Measurements from ENCODE around the gene PRRC1.
"Not testable (repeated sequence)": the region's sequence is repeated elsewhere in the genome, so short reads cannot be mapped to it uniquely, and the experiment has no call there.

PRRC1 gene

DNA sequence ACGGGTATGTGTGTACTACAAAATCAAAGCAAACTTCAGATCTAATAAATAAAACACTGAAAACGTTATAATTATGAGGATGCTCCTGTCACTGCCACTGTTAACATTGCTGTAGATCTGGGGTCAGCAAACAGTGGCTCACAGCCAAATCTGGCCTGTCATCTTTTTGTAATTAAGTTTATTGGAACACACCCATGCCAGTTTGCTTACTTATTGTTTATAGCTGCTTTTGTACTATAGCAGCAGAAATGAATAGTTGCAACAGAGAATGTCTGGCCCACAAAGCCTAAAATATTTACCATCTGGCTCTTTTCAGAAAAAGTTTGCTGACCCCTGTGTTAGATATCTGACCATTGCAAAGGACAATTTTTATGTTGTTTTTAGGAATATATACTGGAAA is 32.1 kb downstream of the PRRC1 start:
- DNase-seq, result no peak

DNA sequence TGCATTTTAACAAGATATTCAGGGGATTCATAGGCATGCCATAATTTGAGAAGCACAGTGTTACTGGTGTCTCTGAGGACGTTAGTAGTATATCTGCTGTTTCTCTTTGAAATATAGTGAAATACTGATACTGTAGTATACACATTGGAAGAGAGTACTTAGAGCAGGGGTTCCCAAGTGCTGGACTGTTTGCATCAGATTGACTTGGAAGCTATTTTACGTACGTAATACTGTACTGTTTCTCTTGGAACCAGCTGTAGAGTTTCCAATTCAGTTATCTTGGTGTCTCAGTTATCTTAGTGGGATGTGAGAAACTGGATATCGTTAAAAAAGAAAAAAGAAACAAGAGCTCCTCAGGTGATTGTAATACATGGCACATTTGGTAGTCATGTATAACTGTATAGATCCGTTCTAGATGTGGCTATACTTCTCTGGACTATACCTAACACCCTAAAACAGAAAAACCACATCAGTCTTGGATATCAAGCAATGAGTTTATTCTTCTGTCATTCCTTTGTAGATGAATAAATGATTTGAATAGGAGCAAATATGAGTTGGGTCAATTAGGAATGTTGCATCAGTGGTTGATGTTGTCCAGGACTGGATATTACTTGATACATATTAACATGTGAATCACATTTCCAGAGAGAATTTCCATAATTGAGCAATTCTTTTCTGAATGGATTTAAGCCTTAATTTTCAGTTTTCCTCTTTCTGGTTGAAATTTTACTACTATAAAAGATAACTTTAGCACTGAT is 33.4 kb downstream of the PRRC1 start:
- DNase-seq, result no peak

DNA sequence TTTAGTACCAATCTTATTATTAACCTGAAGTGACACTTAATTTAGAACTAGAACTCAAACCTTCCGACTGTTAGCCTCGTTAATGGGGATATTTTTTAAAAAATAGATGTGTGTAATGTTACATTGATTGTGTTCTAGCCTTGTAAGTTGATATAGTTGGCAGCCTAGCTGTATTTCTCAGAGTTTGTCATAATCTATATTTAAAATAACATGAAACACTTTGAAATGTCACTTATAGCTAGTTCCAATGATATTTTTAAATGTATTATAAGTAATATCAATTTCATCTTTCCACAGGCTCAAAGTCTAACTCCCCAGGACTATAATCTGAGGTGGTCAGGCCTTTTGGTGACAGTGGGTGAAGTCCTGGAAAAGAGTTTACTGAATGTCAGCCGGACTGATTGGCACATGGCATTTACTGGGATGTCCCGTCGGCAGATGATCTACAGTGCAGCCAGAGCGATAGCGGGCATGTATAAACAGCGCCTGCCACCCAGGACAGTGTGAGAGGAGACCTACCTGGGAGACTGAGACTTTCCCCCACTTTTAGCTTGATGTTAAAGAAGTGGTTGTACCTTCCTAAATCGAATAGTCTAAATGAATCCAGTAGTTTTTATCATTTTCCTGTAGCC is 34.1 kb downstream of the PRRC1 start:
- no peak for DNase-seq

DNA sequence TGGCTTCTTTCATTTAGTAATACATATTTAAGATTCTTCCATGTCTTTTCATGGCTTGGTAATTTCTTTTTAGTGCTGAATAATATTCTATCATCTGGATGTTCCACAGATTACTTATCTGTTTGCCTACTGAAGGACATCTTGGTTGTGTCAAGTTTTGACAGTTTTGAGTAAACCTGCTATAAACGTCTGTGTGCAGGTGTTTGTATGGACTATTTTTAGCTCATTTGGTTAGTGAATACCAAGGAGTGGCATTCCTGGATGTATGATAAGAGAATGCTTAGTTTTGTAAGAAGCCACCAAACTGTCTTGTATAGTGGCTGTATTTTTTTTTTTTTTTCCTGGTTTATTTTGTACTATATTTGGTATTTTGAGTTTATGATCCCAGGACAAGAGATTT is 38.4 kb downstream of the PRRC1 start:
- no peak for DNase-seq

DNA sequence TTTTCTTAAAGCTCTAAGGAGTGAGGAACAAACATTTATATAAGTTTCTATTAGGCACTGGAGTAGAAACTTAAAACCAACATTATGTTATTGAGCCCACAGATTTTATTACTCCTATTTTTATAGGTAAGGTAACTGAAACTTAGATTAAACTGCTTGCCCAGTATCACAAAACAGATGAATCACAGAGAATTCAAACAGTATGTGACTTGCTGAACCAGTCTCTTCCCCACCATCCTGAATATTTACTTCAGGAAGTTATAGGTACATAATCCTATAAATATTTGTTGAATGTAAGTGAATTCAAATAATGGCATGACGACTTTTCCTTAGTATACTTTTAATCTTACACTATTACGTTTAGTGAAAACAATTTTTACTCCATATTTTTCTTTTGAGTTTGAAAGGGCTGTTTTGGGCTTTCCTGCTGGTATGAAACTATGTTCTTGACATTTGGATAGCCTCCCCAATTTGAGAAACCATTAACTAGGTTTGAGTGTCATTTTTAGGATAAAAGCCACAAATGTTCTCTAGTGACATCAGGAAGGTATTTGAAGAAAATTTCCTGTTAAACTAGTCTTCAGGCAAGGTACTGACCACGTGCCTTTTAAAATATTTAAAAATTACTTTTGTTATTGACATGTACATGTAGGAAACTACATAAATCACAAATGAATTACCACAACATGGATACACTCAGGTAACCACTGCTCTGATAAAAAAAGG is 39.3 kb downstream of the PRRC1 start:
- DNase-seq, result no peak

DNA sequence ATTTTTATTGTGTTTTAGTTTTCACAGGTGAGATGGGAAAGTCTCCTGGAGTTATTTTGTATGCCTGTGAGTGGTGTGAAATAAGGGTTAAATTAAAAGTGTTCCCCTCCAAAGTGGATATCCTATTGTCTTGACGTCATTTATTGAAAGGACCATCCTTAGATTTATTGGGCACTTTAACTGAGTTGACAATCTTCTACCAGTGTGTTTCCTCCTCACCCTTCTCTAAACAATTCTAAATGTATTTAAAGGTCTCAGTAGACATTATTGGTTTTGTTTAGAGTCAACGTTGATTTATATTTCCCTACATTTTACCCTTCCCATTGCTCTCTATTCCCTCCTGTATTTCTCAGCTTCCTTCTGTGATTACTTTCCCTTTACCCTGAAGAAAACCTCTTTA is 40.8 kb downstream of the PRRC1 start:
- no peak for DNase-seq

DNA sequence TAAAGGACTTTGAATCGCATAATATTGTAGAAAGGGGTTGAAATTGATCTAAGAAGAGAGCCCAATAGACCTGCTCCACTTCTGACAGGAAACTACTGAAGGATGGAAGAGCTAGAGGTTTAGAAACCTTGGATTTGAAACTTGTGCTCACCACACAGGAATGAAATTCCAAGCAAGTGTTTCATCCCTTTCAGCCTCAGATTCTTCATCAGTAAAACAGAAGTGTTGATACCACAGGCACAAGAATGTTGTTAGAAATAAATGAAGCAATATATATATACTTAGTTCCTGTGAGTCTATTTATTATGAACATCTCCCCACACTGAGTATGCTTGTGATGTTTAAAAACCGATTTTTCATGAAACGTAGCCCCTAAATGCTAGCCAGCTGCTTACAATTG is 43.8 kb downstream of the PRRC1 start:
- DNase-seq, result no peak

DNA sequence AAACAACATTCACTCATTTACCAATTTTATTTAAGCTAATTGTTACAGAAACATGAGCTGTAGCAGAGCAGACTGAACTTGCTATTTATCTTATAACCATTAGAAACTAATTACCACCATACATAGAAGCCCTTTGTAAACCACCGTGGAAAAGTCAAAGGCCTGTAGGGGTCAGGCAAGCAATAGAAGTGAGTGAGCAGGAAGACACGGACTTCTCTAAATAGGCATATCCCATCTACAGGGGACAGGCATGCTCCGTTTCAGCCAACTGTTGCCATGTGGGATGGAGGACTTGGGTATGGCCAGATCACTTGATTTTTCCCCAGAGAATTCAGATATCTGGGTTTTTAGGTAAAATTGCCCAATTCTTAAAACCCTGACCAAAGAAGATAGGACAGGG is 44.8 kb downstream of the PRRC1 start:
- DNase-seq, result no peak

DNA sequence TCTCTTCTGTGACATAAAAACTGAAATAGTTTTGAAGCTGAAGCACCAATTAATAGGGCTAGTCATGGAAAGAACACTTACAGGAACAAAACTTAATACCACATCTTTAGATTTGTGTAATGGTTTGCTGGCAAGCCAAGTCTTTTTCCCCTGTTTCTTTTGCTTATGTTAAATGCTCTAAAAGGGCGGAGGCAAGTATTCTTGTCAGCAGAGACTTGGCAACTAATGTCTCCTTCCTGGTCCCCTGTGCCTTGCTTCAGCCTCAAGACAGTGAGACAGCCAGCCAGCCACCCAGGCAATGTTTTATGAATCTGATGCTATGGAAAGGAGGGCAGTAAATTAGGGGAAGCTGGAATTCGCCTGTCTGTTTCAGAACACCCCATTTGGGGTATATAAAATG is 45.7 kb downstream of the PRRC1 start:
- no peak for DNase-seq

DNA sequence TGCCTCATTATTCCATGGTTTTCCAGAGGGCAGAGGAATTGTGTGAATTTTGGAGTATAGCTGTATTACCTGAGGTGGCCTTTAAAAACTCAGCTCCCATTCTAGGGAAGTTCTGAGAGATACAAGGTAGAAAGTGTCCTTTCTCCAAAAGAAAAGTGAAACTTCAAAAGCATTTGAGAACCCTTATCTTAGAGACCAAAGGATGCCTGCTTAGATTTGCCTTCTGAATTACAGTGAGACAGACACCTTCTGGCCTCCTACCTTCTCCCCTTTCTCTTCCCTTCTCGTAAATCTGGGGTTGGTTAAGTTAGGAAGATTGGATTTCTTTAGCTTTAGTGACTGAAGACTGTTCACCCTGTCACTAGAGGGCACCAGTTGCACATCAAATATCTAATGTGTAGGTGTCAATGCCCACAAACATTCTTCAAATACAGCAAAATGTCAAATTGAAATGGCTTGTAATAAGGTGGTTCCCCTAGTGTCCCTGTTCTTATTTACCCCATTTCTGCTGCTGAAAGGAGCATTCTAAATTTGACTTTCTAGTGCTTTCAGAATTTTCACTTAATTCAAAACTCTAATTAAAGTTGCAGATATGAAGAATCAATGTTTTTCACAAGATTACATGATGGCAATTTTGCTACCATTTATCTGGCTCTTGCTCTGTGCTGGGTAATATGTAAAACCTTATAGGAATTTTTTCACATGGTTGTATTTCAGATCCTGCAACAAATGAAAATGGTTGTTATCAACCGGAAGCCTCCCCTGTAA is 46.7 kb downstream of the PRRC1 start:
- DNase-seq, result peak; percentile 39 to 64

DNA sequence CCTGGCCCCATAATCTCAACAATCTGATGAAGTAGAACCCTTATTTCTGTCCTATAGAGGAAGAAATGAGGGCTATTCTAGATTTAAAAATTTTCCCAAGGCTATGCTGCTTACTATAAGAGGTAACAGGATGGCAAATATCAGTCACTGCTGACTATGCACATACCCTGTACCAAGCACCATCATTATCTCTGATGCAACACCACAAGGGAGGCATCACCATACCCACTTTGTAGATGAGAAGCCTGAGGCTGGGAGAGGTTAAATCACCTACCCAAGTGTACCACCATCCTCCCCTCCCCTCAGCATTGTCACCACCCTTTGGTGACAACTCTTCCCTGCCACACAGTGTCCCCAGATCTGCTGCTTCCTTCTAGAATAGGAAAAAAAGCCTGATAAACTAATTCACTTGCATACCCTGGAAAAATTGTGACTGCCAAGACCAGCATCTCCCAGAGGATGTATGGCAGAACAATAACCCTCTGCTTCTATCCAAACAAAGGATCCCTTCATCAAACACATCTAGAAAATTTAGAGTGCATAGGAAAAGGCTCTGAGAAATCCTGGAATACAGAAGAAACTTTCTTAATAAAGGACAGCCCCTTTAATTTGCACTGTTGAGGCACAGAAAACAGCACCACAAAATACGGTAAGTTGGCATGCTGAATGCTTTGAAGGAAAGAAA is 48.3 kb downstream of the PRRC1 start:
- no peak for DNase-seq

DNA sequence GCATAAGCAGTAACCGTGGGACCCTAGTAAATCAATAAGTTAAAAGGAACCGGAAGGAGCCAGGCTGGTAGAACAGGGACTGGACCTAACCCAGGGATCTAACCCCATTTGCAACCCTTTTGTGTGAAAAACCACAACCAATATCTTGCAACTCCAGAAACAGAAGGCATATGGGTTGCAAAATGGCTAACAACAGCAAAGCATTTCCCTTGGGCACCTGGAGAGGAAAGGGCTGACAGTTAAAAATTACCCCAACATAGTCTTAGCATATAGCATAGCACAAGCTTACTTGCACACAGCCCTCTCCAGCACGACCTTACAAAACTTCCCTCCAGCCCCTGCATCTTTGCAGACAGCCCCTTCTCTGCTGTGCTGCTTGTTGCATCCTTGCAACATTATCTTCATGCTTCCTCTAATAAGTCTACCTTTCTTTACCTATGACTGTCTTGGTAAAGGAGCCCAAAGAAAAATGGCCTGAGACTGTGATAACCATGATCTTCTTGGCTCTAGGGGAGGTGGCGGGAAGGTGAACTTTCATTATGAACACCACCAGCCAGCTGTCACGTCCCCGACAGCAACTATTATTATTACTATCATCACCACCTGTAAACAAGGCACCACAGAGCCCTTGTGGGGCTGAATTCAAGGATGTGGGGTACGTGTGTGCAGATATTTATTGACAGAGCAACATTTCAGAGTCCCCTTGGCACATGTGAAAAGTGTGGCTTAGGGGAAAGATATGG is 49.8 kb downstream of the PRRC1 start:
- no peak for DNase-seq

DNA sequence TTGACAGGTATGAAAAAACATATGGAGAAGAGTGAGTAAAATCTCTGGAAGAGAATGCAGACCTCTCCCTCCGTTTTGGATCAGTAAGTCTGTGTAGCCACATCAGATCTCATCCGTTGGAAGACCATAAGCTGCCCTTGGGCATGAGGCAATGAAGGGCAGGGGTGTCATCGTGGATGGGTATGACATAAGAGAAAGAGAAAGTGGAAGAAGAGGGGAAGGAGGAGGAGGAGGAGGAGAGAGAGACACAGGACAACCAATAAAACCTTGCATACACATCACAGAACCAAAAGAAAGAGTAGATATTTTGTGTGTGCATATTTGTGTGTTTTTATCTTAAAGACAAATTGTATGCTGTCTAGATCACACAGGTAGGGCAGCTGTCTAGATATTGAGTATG is 50.7 kb downstream of the PRRC1 start:
- no peak for DNase-seq

DNA sequence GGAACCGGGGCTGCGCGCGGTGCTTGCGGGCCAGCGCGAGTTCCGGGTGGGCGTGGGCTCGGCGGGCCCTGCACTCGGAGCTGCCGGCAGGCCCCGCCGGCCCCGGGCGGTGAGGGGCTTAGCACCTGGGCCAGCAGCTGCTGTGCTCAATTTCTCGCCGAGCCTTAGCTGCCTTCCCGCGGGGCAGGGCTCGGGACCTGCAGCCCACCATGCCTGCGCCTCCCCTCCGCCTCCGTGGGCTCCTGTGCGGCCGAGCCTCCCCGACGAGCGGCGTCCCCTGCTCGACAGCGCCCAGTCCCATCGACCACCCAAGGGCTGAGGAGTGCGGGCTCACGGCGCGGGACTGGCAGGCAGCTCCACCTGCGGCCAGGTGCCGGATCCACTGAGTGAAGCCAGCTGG is 52.0 kb downstream of the PRRC1 start:
- not testable (repeated sequence) for DNase-seq

DNA sequence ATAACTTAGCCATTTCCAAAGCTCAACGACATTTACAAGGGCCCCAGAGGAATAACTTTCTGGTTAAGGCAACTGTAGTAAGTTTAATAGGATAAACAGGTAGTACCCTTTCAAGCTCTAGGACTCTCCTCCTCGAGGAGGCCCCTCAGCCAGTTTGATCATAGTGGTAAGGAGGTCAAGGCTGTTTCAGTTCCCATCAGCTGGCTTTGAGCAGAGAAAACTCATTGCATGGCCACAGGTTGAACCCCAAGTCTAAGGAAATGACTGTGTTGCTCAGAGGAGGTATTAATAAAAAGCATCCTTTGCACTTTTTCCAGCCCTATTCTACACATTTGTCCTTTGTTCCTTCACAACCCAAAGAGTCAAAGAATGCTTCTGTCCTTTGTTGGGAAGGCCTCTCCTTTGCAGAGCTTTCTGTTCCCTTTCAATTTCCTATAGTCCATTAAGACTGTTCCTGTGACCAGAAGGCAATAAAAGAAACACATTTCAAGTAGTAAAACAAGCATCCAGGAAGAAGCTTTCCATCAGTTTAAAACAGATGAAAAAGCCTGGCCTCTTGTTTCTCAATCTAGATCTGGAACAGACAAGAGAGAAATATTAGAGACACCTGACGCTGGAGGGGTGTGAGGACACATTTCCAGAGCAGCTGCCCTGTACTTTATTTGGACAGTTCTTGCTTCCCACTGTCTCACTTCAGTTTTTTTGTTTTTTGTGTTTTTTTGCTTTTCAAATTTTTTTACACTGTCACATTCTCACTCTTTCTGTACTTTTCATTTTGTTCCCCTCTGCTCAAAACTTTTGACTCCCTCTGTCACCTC is 54.1 kb downstream of the PRRC1 start:
- no peak for DNase-seq

DNA sequence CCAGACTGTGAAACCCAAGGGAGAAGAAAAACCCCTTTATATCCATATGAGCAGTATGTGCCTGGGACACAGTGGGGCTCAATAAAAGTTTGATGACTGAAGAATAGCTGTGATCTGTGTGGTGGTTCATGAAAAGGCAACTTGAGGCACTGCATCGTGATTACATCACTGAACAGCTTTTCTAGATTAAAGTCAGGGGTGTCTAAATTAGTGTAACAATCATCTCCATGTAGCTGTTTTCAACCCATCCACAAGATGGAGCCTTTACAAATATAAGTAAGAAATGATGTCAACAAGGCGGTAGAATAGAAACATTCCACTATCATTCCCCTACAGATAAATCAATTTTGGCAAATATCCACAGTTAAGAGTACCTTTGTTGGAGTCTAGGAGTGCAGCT is 55.5 kb downstream of the PRRC1 start:
- no peak for DNase-seq

DNA sequence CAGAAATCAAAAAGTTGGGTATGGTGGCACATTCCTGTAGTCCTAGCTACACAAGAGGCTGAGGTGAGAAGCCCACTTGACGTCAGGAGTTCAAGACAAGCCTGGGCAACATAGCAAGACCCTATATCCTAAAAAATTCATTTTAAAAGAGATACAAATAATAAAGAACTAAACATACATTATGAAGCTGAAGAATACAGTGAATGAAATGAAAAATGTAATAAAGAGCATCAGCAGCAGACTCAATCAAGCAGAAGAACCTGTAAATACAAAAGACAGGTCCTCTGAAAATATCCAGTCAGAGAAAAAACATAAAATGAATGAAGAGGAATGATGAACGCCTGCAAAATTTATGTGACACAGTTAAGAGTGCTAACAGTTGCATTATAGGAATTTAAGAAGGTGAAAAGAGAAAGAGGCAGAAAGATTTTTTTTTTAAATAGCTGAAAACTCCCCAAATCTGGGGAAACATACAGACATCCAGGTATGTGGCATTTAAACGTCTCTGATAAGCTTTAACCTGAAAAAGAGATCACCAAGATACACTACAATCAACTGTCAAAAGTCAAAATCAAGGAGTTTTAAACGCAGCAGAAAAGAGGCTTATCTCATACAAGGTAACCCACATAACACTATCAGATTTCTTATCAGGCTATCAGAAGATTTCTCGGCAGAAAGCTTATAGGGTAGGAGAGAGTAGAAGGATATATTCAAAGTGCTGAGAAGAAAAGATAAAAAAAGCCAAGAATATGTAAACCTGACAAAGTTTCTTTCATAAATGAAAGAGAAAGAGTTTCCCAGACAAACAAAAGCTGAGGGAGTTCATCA is 57.6 kb downstream of the PRRC1 start:
- no peak for DNase-seq

DNA sequence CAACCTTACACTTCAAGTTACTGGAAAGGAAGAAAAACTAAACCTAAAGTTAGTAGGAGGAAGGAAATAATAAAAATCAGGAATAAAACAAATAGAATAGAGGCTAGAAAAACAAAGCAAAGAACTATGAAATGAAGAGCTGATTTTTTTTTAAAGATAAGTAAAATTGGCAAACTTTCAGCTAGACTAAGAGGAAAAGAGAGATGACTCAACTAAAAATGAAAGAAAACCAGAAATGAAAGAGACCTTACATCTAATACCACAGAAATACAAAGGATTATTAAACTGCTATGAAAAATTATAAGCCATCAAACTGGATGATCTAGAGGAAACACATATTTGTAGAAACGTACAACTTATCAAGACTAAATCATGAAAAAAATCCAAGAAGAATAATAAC is 60.0 kb downstream of the PRRC1 start:
- DNase-seq, result no peak

DNA sequence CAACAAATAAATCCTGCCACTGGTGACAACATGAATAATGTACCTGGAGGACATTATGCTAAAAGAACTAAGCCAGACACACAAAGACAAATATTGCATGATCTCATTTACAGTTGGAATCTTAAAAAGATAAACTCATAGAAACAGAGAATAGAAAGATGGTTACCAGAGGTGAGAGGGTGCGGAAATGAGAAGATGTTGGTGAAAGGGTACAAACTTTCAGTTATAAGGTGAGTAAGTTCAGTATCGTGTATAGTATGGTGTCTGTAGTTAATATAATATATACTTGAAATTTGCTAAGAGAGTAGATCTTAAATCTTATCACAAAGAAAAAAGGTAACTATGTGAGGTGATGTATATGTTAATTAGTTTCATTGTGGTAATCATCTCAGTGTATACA is 63.3 kb downstream of the PRRC1 start:
- no peak for DNase-seq

DNA sequence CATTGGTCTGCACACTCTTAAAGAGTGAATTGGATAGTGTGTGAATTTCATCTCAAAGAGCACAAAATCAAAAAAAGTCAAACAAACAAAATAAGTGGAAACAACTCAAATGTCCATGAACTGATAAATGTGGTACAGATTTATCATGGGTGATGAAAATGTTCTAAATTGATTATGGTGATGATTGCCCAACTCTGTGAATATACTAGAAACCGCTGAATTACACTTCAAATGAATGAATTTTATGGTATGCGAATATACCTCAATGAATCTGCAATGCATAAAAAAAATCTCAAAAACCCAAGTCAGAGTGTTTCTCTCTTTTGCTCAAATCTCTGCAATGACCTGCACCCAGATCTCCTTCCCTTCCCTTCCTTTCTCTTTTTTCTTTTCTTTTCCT is 64.0 kb downstream of the PRRC1 start:
- no peak for DNase-seq
